Measurements from ENCODE around the gene DERL3.

Gene DERL3

GRCh38 chr22:23847310-23847920 lies 8.6 kb upstream of the DERL3 start:
- DNase-seq: no peak

DNA sequence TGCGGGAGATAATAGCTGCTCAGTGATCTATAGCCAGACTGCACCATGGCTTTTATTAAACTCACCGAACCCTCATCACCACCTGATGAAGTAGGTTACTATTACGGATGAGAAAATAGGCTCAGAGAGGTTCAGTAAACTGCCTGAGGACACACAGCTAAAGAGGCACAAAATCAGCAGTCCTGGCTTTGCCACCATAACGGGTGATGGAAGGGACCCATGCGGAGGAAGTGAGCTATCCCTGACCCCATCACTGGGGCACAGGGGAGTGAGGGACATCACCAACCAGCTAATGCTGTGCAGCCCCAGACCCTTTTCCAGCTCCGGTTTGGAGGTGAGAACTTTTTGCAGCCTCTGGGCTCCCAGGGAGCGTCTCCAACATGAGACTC lies 7.3 kb upstream of the DERL3 start:
- no peak for DNase-seq

DNA sequence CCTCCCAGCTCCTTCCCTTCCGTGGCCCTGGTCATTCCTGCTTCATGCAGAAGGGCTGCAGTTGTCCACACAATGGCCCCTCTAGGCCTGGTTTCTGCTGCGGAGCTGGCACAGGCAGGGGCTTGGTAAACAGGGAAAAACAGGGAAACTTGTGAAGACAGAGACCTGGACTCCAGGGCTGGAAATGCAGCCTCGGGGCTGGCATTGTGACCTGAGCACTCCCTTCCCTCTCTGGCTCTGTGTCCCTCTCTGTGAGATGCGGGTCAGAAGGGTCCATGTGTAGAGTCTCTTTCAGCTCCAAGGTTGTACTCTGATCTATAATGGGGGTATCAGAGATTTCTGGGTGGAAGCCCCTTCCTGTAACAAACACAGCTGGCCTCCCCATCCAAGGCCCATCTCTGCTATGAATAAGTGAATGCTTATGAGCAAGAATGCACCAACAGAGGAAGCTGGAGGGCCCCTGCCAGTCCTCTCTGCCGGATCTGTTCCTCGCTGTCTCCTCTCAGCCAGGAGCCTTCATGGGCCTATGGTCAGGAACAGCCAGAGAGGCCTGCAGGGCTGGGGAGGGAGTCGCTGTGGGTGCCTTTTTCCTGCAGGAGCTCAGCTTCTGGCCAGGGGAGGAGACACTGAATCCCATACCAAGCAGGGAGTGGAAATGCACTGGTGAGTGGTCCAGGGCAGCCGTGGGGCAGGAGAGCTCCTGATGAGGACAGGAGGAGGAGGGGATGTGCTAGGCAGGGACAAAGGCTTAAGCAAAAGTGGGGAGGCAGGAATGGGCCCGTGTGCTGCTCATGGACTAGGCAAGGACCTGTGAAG lies 6.7 kb upstream of the DERL3 start:
- no peak for DNase-seq

- DNase-seq: no peak
These were observed 6.0 kb upstream of the DERL3 start for GRCh38 chr22:23844739-23845202.

GRCh38 chr22:23842599-23842998 lies 3.8 kb upstream of the DERL3 start:
- DNase-seq: no peak

DNA sequence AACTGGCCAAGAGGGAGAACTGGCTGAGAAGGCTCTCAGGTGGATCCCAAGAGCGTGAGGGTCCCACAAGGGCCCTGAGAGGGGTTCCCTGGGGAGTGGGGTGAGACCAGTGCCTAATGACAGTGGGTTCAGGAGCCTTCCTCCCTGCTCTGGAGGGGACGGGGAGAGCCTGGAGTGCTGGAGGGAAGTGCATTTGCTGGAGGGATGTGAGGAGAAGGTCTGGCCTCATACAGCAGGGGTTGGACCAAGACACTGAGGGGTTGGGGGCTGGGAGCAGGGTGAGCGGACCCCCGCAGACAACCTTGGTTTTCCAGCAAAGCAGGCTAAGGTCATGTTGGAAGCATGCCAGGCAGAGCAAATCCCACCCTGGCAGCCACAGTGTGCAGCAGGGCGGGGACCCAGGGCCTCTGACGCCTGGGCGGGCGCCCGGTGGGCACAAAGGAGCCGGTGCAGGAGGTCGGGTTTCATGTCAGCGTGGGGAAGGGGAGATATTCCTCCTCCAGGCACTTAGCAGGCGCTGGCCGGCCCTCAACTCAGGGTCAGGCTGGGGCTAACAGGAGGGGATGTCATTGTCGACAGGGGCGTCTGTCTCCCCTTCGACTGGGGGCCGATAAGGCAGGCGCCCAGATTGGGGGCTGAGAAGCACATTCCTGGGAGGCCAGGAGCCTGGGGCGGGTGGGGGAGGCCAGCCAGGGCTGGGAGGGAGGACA lies 3.1 kb upstream of the DERL3 start:
- no peak for DNase-seq

- no peak for DNase-seq
These were observed 2.5 kb upstream of the DERL3 start for GRCh38 chr22:23841292-23841691.

DNA sequence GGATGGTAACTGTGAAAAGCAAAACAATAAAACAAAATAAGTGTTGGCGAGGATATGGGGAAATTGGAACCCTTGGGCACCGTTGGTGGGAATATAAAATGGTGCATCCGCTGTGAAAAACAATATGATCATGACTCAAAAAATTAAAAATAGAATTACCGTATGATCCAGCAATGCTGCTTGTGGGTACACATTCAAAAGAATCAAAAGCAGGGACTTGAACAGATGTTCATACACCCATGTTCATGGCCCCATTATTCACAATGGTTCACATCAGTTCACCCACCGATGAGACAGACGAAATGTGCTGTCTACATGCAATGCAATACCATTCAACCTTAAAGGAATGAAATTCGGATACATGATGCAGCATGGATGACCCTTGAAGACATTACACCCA lies 1.2 kb upstream of the DERL3 start:
- DNase-seq: no peak

DNA sequence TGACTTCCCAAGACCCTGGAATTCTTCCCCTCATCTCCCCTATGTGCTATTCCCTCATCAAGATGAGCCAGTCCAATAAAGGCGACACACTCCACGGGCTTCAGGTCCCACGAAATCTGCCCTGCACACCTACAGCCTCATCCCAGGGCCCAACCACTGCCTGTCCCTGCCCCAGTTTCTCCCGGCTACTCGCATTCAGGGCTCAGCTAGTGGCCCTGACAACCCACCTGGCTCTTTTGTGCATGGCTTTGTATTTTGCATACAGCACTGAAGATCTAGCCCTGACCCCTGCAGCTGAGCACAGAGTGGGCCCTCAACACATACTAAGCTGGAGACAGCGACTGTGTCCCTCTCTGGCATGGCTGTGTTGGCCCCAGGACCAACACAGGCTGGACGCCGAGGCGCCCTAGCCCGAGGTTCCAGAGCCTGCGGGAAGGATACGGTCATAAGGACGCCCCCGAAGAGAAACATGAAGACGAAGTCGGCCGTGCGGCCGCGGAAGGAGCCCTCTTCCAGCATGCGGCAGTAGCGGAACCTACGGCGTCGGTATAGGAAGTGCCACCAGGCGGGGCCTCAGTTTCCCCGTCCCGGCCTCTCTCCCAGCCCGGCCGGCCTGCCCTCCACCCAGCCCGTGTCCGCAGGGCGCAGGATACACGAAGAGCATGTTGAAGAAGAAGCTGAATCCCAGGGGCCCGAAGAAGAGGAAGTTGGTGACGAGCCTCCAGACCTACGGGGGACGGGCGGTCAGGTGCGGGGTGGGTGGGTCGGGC lies 710 bp downstream of the DERL3 start:
- DNase-seq: no peak

DNA sequence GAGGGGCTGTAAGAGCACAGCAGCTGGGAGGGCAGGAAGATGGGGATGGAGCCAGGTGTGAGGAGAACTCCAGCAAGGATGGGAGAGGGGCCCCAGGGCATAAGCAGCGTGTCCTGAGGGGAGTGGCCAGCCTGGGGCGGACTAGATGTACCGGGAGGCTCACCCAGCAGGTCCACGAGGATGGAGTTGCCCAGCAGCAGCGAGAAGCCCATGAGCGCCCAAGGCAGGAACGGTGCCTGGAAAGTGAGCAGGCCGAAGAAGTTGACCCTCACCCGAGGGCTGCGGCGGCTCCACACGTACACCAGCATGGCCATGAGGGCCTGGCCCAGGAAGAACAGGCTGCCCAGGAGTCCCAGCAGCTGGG lies 1.3 kb downstream of the DERL3 start:
- DNase-seq: no peak

DNA sequence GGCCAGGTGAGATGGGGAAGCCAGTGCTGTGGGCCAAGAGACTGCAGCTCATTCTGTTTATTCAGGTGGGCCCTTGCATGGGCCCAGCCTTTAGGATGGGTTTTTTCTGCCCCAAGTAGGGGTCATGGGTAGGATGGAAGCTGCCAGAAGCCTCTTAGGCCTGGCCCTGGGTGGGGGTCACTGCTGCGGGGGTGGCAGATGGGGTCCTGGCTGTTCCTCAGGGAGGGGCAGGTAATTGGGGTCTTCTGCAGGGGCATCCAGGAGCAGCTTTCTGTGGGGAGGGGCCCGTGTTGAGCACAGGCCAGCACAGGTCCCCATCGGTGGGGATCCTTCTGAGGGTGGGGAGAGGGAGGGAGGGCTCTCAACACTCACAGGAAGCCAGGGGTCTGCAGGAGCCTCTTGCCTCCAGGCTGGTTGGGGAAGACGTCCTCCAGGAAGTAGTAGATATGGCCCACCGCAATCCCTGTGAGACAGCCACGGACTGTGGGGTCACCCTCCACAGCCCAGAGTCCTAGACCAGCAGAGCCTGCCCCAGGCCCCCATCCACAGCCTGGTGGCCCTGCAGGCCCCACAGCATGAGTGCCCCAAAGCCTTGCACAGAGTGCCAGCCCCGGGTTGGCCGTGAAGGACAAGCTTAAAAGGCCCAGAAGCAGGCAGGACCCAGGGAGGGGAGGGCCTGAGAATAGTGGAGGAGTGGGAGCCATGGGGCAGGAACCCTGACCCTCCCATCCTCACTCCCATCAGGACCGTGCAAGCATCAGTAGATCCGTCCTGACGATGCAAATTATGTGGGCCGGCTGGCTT lies 1.9 kb downstream of the DERL3 start:
- DNase-seq: no peak

- no peak for DNase-seq
These were observed 2.5 kb downstream of the DERL3 start for GRCh38 chr22:23836281-23836680.

GRCh38 chr22:23835484-23836144 lies 3.2 kb downstream of the DERL3 start:
- DNase-seq: no peak

GRCh38 chr22:23834793-23835483 lies 3.9 kb downstream of the DERL3 start:
- no peak for DNase-seq

- DNase-seq: no peak
These were observed 4.4 kb downstream of the DERL3 start for GRCh38 chr22:23834406-23834792.

- DNase-seq: no peak
These were observed 4.9 kb downstream of the DERL3 start for GRCh38 chr22:23833911-23834317.

- no peak for DNase-seq
These were observed 5.6 kb downstream of the DERL3 start for GRCh38 chr22:23833017-23833751.

DNA sequence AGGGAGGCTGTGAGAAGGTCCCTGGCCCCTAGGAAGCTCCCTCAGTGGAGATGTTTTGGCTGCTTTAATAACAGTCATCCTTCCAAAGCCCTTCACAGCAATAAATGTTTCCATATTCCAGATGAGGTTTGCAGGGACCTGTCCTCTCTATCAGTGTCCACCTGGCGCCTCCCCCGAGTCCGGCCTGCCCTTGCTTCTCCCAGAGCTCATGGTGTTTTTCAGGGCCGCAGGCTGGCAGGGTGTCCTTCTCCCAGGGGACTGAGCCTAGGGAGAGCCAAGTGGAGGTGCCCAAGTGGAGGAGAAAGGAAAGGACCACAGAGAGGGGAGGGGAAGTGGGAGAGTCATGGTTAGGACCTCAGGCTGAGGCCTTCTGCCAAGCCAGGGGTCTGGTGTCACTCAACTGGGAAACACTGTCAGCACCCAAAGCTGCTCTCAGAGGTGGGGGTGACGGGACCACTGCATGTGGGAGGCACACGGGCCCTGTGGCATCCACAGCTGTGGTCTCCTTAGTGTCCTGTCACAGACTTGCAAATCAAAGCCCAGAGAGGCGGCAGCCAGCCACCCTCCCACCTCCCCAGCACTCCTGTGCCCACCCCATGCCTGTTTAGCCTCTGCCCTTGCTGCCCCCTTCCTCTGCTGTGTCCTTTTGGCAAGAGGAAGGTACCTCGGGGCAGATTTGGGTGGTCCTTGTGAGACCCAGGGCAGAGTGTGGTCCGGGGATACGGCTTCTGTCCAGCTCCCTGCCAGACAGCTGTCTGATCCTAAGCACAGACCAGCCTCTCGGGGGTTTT lies 6.4 kb downstream of the DERL3 start:
- no peak for DNase-seq

GRCh38 chr22:23831781-23832180 lies 7.0 kb downstream of the DERL3 start:
- no peak for DNase-seq

DNA sequence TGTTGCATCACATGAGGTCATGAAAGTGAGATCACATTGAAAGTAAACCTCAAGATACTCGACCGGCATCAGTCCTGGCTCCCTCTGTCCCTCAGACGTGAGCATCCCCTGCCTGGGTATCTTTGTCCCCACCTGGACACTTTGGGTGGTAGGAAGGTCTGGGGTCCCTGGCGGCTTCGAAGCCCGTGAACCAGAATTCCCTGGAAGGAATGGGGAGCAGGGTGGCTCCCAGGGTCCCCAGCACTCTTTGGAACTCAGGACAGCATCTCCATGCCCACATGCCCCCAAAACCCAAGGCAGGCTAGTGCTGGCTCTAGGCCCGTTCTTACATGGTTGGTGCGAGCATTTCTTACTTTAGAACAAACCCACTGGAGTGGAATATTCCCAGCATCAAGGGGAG lies 7.5 kb downstream of the DERL3 start:
- no peak for DNase-seq

All from NCI-H1105 treated with DMSO at 0.1 percent for 48 hours (cell line).